B cell (primary cell): ENCODE results near the gene CYS1.

Experiments
- CTCF ChIP-seq: fragments of 200-600 bp; IDR thresholded peaks from one replicate; pipeline ENCODE4 v1.8.0; 2022; ENCODE audit warnings: antibody characterized with exemption, mild to moderate bottlenecking
- EZH2 ChIP-seq: IDR thresholded peaks from 2 replicates; pipeline ENCODE4 v1.6.1; 2012; ENCODE audit warnings: borderline replicate concordance, low read depth, mild to moderate bottlenecking, moderate library complexity, low read length; ENCODE audit not compliant: insufficient read depth, poor library complexity, severe bottlenecking

- TF ChIP-seq CTCF (no peak), EZH2 (no peak)
Observed at GRCh38 chr2:10042301-10043161, 37.7 kb downstream of the CYS1 start.
